Suprapubic skin (tissue), 3 donors: ENCODE results near the gene KDM6A.

Experiments
- CTCF ChIP-seq, 2 donors: fragments of 200-600 bp in 1 of 2; fragments of 450-650 bp in 1 of 2; sonication (generic) in 1 of 2; IDR thresholded peaks; one replicate each; pipeline ENCODE4 v1.5.1; 2016 to 2019; ENCODE audit warnings: antibody characterized with exemption in 2 of 2, mild to moderate bottlenecking in 1 of 2, moderate library complexity in 1 of 2
- EP300 ChIP-seq: sonication (generic); formaldehyde crosslinking; IDR thresholded peaks from one replicate; pipeline ENCODE4 v1.6.1; 2017; ENCODE audit warnings: antibody characterized with exemption
- POLR2A ChIP-seq, 2 donors: fragments of 450-650 bp; IDR thresholded peaks; one replicate each; pipeline ENCODE4 v1.6.1; 2017; ENCODE audit warnings: antibody characterized with exemption in 2 of 2, mild to moderate bottlenecking in 2 of 2, moderate library complexity in 2 of 2

- TF ChIP-seq CTCF (IDR thresholded peaks at IDR 0.05), result no peak
- no peak for TF ChIP-seq POLR2A (IDR thresholded peaks at IDR 0.05)
- TF ChIP-seq EP300, result no peak
Measured at GRCh38 chrX:44992775-44993174, 119.8 kb downstream of the KDM6A start.
